HEK293T (cell line): Measurements from ENCODE around the gene NAMPT.

Source experiments
- CTCF ChIA-PET: fragments of 350-600 bp; formaldehyde crosslinking; extraction: SDS; loops from one replicate; lab custom pipeline; 2021; ENCODE audit warnings: antibody characterized with exemption, inconsistent platforms; lab: Yijun Ruan, JAX
- POLR2A ChIA-PET: fragments of 350-600 bp; formaldehyde crosslinking; extraction: SDS; loops from one replicate; lab custom pipeline; 2020; ENCODE audit warnings: antibody characterized with exemption, inconsistent platforms; lab: Yijun Ruan, JAX
- DNase-seq: peaks from one replicate; pipeline ENCODE4 v3.0.0; 2012; ENCODE audit warnings: mixed read lengths; ENCODE audit errors: extremely low spot score
- ARNT ChIP-seq: fragments of 450-650 bp; IDR thresholded peaks from 2 replicates; pipeline ENCODE4 v1.6.1; 2017; ENCODE audit warnings: mild to moderate bottlenecking
- BHLHE40 ChIP-seq: fragments of 450-650 bp; IDR thresholded peaks from 2 replicates; pipeline ENCODE4 v1.6.1; 2016; ENCODE audit warnings: mild to moderate bottlenecking, moderate library complexity, borderline replicate concordance
- CTBP1 ChIP-seq: fragments of 450-650 bp; IDR thresholded peaks from 2 replicates; pipeline ENCODE4 v1.6.1; 2016; ENCODE audit warnings: borderline replicate concordance
- ELF4 ChIP-seq: fragments of 450-650 bp; IDR thresholded peaks from 2 replicates; pipeline ENCODE4 v1.6.1; 2017; ENCODE audit warnings: antibody characterized with exemption
- FOXA1 ChIP-seq: fragments of 450-650 bp; IDR thresholded peaks from 2 replicates; pipeline ENCODE4 v1.6.1; 2016; ENCODE audit warnings: mild to moderate bottlenecking
- FOXK2 ChIP-seq: fragments of 450-650 bp; IDR thresholded peaks from 2 replicates; pipeline ENCODE4 v1.6.1; 2016; ENCODE audit warnings: mild to moderate bottlenecking
- FOXM1 ChIP-seq: fragments of 450-650 bp; IDR thresholded peaks from 2 replicates; pipeline ENCODE4 v1.6.1; 2017; ENCODE audit warnings: mild to moderate bottlenecking, borderline replicate concordance
- HDGF ChIP-seq: fragments of 450-650 bp; IDR thresholded peaks from 2 replicates; pipeline ENCODE4 v1.6.1; 2017; ENCODE audit warnings: antibody characterized with exemption, borderline replicate concordance
- L3MBTL2 ChIP-seq: fragments of 450-650 bp; conservative IDR thresholded peaks from 2 replicates; pipeline ENCODE4 v1.6.1; 2016; ENCODE audit warnings: mild to moderate bottlenecking
- LEF1 ChIP-seq: fragments of 450-650 bp; IDR thresholded peaks from 2 replicates; pipeline ENCODE4 v1.6.1; 2017; ENCODE audit warnings: mild to moderate bottlenecking, borderline replicate concordance
- NFRKB ChIP-seq: fragments of 450-650 bp; IDR thresholded peaks from 2 replicates; pipeline ENCODE4 v1.6.1; 2016; ENCODE audit warnings: mild to moderate bottlenecking, moderate library complexity
- PKNOX1 ChIP-seq: fragments of 450-650 bp; IDR thresholded peaks from 2 replicates; pipeline ENCODE4 v1.6.1; 2016
- SP1 ChIP-seq: fragments of 450-650 bp; IDR thresholded peaks from 2 replicates; pipeline ENCODE4 v1.6.1; 2017
- SUZ12 ChIP-seq: fragments of 450-650 bp; IDR thresholded peaks from 2 replicates; pipeline ENCODE4 v1.6.1; 2016; ENCODE audit warnings: mild to moderate bottlenecking
- TARDBP ChIP-seq: fragments of 450-650 bp; IDR thresholded peaks from 2 replicates; pipeline ENCODE4 v1.6.1; 2016
- ZNF384 ChIP-seq: fragments of 450-650 bp; IDR thresholded peaks from 2 replicates; pipeline ENCODE4 v1.6.1; 2016

The NAMPT gene

DNA sequence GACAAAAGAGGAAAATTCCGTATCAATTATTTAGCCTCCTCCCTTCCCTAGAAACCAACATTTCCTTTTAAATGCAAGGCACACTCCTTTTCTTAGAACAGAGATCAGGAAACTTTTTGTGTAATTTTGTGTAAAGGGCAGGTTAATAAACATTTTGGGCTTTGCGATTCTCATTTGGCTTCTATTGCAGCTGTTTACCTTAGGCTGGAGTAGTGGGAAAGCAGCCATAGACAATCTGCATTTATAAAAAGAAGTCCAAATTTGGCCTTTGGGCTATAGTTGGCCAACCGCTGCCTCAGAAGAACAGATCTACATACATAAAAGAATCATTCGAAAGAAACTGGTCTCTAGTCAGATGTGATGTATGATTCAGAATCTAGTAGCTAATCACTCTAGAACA, 35.3 kb downstream of the NAMPT start:
- TF ChIP-seq SUZ12 (no peak), L3MBTL2 (no peak), BHLHE40 (no peak), ELF4 (no peak), HDGF (no peak), FOXM1 (no peak), TARDBP (no peak)
- ChIA-PET CTCF (no interaction called here), POLR2A (no interaction called here)
- DNase-seq, result no peak

DNA sequence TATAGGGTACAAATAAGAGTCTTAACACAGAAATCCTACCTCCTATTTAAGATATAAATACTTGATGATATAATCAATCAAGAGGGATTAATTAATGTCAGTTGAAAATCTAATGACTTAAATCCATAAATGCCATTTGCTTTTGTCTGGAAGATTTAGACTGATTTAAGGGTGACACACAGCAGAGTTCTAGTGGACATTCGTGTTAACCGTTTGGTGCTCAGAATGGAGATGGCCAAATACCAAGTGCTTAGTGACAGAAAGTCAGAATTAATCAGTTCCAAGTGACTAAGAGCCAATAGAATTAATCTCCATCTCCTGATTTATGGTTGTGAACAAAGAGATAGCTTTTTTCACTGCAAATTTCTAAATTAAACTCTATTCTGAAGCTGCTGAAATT, 36.2 kb downstream of the NAMPT start:
- TF ChIP-seq L3MBTL2 (no peak), BHLHE40 (no peak), ELF4 (no peak), SUZ12 (no peak), TARDBP (no peak), FOXA1 (no peak), FOXK2 (no peak), PKNOX1 (no peak), HDGF (no peak)
- ChIA-PET POLR2A (no interaction called here), CTCF (no interaction called here)
- no peak for DNase-seq

DNA sequence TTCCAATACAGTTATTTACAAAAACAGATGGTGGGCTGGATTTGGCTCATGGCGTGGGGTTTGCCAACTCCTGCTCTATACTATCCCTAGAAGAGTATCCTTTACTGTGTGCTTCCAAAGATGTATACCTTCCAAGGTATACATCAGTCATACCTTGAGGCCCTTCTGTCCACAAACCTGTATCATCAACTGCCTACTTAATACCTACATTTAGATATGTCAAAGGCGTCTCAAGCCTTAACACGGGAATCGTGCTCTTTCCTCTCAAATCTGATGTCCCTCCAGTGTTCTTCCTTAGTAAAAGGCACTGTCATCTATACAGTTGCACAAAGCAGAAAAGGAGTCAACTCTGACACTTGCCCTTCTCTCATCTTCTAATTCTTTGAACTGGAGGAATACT, 36.9 kb downstream of the NAMPT start:
- no peak for DNase-seq
- ChIA-PET POLR2A (interaction anchor here (1.2 kb wide), 1 partner anchor 37 kb away, joined by 3 read pairs; the partner anchor contains the start of gene NAMPT), CTCF (no interaction called here)
- TF ChIP-seq FOXK2, result no peak
- TF ChIP-seq L3MBTL2, result no peak
- TF ChIP-seq BHLHE40, result no peak
- TF ChIP-seq ARNT, result no peak
- no peak for TF ChIP-seq SUZ12
- TF ChIP-seq ZNF384, result no peak
- no peak for TF ChIP-seq NFRKB
- TF ChIP-seq ELF4, result no peak
- TF ChIP-seq HDGF, result no peak
- TF ChIP-seq FOXA1, result no peak
- no peak for TF ChIP-seq FOXM1
- TF ChIP-seq CTBP1, result no peak
- no peak for TF ChIP-seq TARDBP
- no peak for TF ChIP-seq LEF1

- DNase-seq, result no peak
- TF ChIP-seq ZNF384 (no peak), CTBP1 (no peak)
- ChIA-PET POLR2A (interaction anchor here (1.2 kb wide), 1 partner anchor 38 kb away, joined by 3 read pairs; the partner anchor contains the start of gene NAMPT), CTCF (no interaction called here)
Observed at GRCh38 chr7:106246902-106247711, 37.7 kb downstream of the NAMPT start.

- ChIA-PET POLR2A (no interaction called here), CTCF (no interaction called here)
- no peak for DNase-seq
- TF ChIP-seq TARDBP (no peak), ARNT (no peak), SUZ12 (no peak), L3MBTL2 (no peak; the same call in 1 of the 2 replicates), FOXK2 (no peak), HDGF (no peak), NFRKB (no peak), FOXA1 (no peak), ELF4 (no peak), PKNOX1 (no peak), ZNF384 (no peak), FOXM1 (no peak), LEF1 (no peak), SP1 (no peak), BHLHE40 (no peak), CTBP1 (no peak)
Observed at GRCh38 chr7:106243893-106244292, 40.9 kb downstream of the NAMPT start.

GRCh38 chr7:106239406-106239805, 45.4 kb downstream of the NAMPT start:
- CTCF ChIA-PET, result no interaction called here
- TF ChIP-seq ZNF384, result no peak
- TF ChIP-seq LEF1, result no peak
- no peak for TF ChIP-seq TARDBP
- no peak for TF ChIP-seq SP1
- no peak for TF ChIP-seq ARNT
- no peak for TF ChIP-seq FOXA1
- no peak for TF ChIP-seq CTBP1
- no peak for TF ChIP-seq NFRKB
- no peak for TF ChIP-seq SUZ12
- POLR2A ChIA-PET, result no interaction called here
- no peak for DNase-seq

- no peak for DNase-seq
- CTCF ChIA-PET, result no interaction called here
- POLR2A ChIA-PET, result no interaction called here
- TF ChIP-seq ELF4, result no peak
- no peak for TF ChIP-seq BHLHE40
- no peak for TF ChIP-seq FOXM1
- no peak for TF ChIP-seq ARNT
- TF ChIP-seq FOXK2, result no peak
- no peak for TF ChIP-seq PKNOX1
- TF ChIP-seq SUZ12, result no peak
- TF ChIP-seq LEF1, result no peak
- no peak for TF ChIP-seq NFRKB
- no peak for TF ChIP-seq HDGF
- TF ChIP-seq SP1, result no peak
- TF ChIP-seq L3MBTL2, result no peak
Observed at GRCh38 chr7:106238830-106239229, 46.0 kb downstream of the NAMPT start.
